HepG2 (cell line): ENCODE results near the gene ZBTB22. TPM values are rescaled to one million over a fixed set of nuclear protein-coding genes. Genes with fewer than 3 reads are reported as not detected.

Experiments used
- CHCHD3 ChIP-seq: sonication (generic); formaldehyde crosslinking; IDR thresholded peaks from 2 replicates; pipeline ENCODE4 v1.8.0; 2022; ENCODE audit warnings: mild to moderate bottlenecking, missing genetic modification reagents, moderate library complexity
- EP300 ChIP-seq, 3 experiments: sonication (generic) in 1 of 3; formaldehyde crosslinking in 1 of 3; IDR thresholded peaks; 2 replicates each; pipeline versions ENCODE4 v1.5.1 to v1.6.1; 2011 to 2020; ENCODE audit warnings: low read depth in 2 of 3, low read length in 2 of 3, borderline replicate concordance in 1 of 3, improper control_type of control experiment in 1 of 3, mild to moderate bottlenecking in 1 of 3, missing genetic modification reagents in 1 of 3, moderate library complexity in 1 of 3
- FOXO1 ChIP-seq: sonication (generic); formaldehyde crosslinking; IDR thresholded peaks from 2 replicates; pipeline ENCODE4 v1.4.0; 2020; ENCODE audit warnings: missing genetic modification reagents
- HDAC1 ChIP-seq: sonication (generic); formaldehyde crosslinking; IDR thresholded peaks from 2 replicates; pipeline ENCODE4 v1.5.1; 2020; ENCODE audit warnings: mild to moderate bottlenecking, missing genetic modification reagents
- HNRNPK ChIP-seq: fragments of 200-400 bp; formaldehyde crosslinking; IDR thresholded peaks from 2 replicates; pipeline ENCODE4 v1.6.1; 2018; ENCODE audit warnings: low read length, low read depth, moderate library complexity, mild to moderate bottlenecking; ENCODE audit not compliant: poor library complexity, severe bottlenecking
- HOXA5 ChIP-seq: sonication (generic); formaldehyde crosslinking; IDR thresholded peaks from 2 replicates; pipeline ENCODE4 v1.4.0; 2020; ENCODE audit warnings: missing genetic modification reagents
- MEIS2 ChIP-seq: sonication (generic); formaldehyde crosslinking; IDR thresholded peaks from 2 replicates; pipeline ENCODE4 v1.9.0; 2021; ENCODE audit warnings: mild to moderate bottlenecking, missing genetic modification reagents
- NAIF1 ChIP-seq: sonication (generic); formaldehyde crosslinking; IDR thresholded peaks from 2 replicates; pipeline ENCODE4 v1.5.0; 2020; ENCODE audit warnings: mild to moderate bottlenecking, missing genetic modification reagents, borderline replicate concordance
- SMARCE1 ChIP-seq: fragments of 450-650 bp; IDR thresholded peaks from 2 replicates; pipeline ENCODE4 v1.6.1; 2017; ENCODE audit warnings: borderline replicate concordance
- SOX6 ChIP-seq, 2 experiments: fragments of 450-650 bp in 1 of 2; sonication (generic) in 1 of 2; formaldehyde crosslinking in 1 of 2; IDR thresholded peaks; 2 replicates each; pipeline versions ENCODE4 v1.4.0 to v1.6.1; 2017 to 2020; ENCODE audit warnings: antibody characterized with exemption in 1 of 2, mild to moderate bottlenecking in 1 of 2, missing genetic modification reagents in 1 of 2
- TCF12 ChIP-seq, 2 experiments: fragments of 450-650 bp in 1 of 2; sonication (generic) in 1 of 2; formaldehyde crosslinking in 1 of 2; IDR thresholded peaks; 2 replicates each; pipeline versions ENCODE4 v1.6.1 to v1.8.0; 2017 to 2022; ENCODE audit warnings: antibody characterized with exemption in 1 of 2, mild to moderate bottlenecking in 1 of 2, missing genetic modification reagents in 1 of 2, moderate library complexity in 1 of 2
- TCF7 ChIP-seq: sonication (generic); IDR thresholded peaks from 2 replicates; pipeline ENCODE4 v1.6.1; 2016; ENCODE audit warnings: antibody characterized with exemption, low read depth
- ZKSCAN5 ChIP-seq: sonication (generic); formaldehyde crosslinking; IDR thresholded peaks from 2 replicates; pipeline ENCODE4 v1.5.1; 2020; ENCODE audit warnings: mild to moderate bottlenecking, missing genetic modification reagents
- ZNF17 ChIP-seq: sonication (generic); formaldehyde crosslinking; IDR thresholded peaks from 2 replicates; pipeline ENCODE4 v1.5.0; 2020; ENCODE audit warnings: mild to moderate bottlenecking, missing genetic modification reagents
- ZNF44 ChIP-seq: sonication (generic); formaldehyde crosslinking; IDR thresholded peaks from 2 replicates; pipeline ENCODE4 v1.5.1; 2020; ENCODE audit warnings: mild to moderate bottlenecking, missing genetic modification reagents
- polyA plus RNA-seq, 8 experiments: library from polyadenylated mRNA; depleted of rRNA in 3 of 8; stranded (reverse) in 7 of 8; unstranded in 1 of 8; fragments of >200 nt; fragmentation: Illumina TruSeq in 4 of 8; extraction: Trizol in 4 of 8; gene quantifications; 2 replicates each; pipeline versions ENCODE4 v1.2.1 to v1.2.3, GENCODE V29; 2011 to 2016; ENCODE audit warnings: low read depth in 4 of 8, missing spikeins in 1 of 8, mixed read lengths in 1 of 8; ENCODE audit not compliant: insufficient read depth in 1 of 8
- total RNA-seq, 5 experiments: library from RNA; depleted of rRNA; stranded (reverse); fragments of >200 nt; fragmentation: Illumina TruSeq; extraction: Trizol; gene quantifications; 2 replicates each; pipeline ENCODE4 v1.2.3, GENCODE V29; 2016; ENCODE audit warnings: low read depth in 1 of 5
- TF ChIP-seq, protein P1 (sequence below): sonication (generic); formaldehyde crosslinking; IDR thresholded peaks from 2 replicates; pipeline ENCODE4 v1.5.0; 2020; ENCODE audit warnings: missing genetic modification reagents
- TF ChIP-seq, protein P2 (sequence below): sonication (generic); formaldehyde crosslinking; IDR thresholded peaks from 2 replicates; pipeline ENCODE4 v1.5.1; 2020; ENCODE audit warnings: missing genetic modification reagents, mild to moderate bottlenecking, borderline replicate concordance
- TF ChIP-seq, protein P3 (sequence below): sonication (generic); formaldehyde crosslinking; IDR thresholded peaks from 2 replicates; pipeline ENCODE4 v1.4.0; 2020; ENCODE audit warnings: missing genetic modification reagents, borderline replicate concordance
- TF ChIP-seq, protein P4 (sequence below): sonication (generic); formaldehyde crosslinking; IDR thresholded peaks from 2 replicates; pipeline ENCODE4 v1.8.1; 2023; ENCODE audit warnings: mild to moderate bottlenecking, missing genetic modification reagents
- TF ChIP-seq, protein P5 (sequence below): sonication (generic); formaldehyde crosslinking; conservative IDR thresholded peaks from 2 replicates; pipeline ENCODE4 v1.4.0; 2020; ENCODE audit warnings: mild to moderate bottlenecking, missing genetic modification reagents, moderate library complexity

The ZBTB22 gene
- total and polyA plus RNA-seq, 2 of the 13 experiments (the other 11 are each of a cell fraction or from before 2014, with no cell fraction given), result 8.0 to 10.6 TPM

DNA sequence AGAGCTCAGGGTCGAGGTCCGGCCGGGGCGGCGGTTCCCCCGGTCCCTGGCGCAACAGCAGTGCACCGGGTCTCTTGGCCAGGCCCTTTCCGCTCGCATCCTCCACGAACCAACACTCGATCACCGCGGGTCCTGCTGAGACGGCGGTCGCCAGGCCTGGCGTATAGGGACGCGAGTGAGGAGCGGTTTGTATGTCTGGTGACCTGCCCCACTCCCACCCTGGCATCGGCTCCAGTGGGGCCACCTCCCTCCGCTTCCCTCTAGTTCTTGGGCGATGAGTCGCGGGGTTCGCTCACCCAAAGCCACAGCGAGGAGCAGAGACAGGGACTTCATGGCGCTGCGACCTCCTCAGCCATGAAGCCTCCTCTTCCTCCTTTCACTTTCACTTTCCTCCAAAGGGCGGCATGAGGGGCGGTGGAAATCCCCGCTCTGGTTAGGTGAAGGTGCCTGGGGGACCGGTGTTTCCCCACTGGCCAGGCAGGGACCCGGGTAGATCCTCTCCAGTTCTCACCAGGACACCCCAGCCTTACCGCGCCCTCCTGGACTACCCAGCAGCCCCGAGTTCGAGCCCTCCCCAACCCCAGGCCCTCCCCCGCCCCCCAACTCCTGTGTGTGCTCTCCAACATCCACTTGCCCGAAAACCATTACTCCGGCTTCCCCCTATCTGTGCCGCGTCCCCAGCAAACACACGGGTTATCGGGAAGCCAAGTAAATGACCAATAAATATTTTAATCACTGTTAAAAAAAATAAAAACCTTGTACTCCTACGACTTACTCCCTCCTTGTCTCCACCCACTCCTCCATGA lies 3.6 kb downstream of the ZBTB22 start, which contains the start of gene TAPBP (continued):
- TF ChIP-seq ZNF44 (CRISPR knock-in tag) (no peak; the same call in 1 of the 2 replicates), TCF12 (IDR thresholded peaks at IDR 0.05) (no peak), TCF12 (CRISPR knock-in tag; IDR thresholded peaks at IDR 0.05) (no peak), SOX6 (IDR thresholded peaks at IDR 0.05) (no peak), SOX6 (CRISPR knock-in tag; IDR thresholded peaks at IDR 0.05) (peak; percentile 33), CHCHD3 (CRISPR knock-in tag) (0 out of 2 replicates have a peak, but pooled peaks have one; percentile 53), ZKSCAN5 (CRISPR knock-in tag) (no peak), SMARCE1 (no peak), ZNF17 (CRISPR knock-in tag) (no peak), EP300 (IDR thresholded peaks at IDR 0.05; ENCODE audit: low read depth in 2 of 2, low read length in 2 of 2) (no peak), EP300 (CRISPR knock-in tag; IDR thresholded peaks at IDR 0.05; ENCODE audit: borderline replicate concordance) (no peak), HNRNPK (no peak), TCF7 (no peak), HOXA5 (CRISPR knock-in tag) (no peak), MEIS2 (CRISPR knock-in tag) (peak; percentile 54; the same call in 1 of the 2 replicates), NAIF1 (CRISPR knock-in tag) (no peak), FOXO1 (CRISPR knock-in tag) (0 out of 2 replicates have a peak, but pooled peaks have one; percentile 6), HDAC1 (peak; percentile 74)
- TF ChIP-seq, protein P1, sequence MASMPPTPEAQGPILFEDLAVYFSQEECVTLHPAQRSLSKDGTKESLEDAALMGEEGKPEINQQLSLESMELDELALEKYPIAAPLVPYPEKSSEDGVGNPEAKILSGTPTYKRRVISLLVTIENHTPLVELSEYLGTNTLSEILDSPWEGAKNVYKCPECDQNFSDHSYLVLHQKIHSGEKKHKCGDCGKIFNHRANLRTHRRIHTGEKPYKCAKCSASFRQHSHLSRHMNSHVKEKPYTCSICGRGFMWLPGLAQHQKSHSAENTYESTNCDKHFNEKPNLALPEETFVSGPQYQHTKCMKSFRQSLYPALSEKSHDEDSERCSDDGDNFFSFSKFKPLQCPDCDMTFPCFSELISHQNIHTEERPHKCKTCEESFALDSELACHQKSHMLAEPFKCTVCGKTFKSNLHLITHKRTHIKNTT (CRISPR knock-in tag), result no peak
- TF ChIP-seq, protein P2, sequence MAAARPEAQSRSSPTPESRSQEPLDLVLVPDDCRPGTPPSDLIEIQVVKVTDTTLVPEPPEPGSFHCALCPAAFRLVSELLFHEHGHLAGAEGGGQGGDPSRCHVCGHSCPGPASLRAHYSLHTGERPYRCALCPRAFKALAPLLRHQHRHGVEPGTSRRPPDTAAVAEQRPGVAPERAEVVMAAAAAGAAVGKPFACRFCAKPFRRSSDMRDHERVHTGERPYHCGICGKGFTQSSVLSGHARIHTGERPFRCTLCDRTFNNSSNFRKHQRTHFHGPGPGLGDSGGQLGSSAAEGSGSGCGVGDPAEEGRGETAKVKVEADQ, result no peak; the same call in 1 of the 2 replicates
- TF ChIP-seq, protein P3, sequence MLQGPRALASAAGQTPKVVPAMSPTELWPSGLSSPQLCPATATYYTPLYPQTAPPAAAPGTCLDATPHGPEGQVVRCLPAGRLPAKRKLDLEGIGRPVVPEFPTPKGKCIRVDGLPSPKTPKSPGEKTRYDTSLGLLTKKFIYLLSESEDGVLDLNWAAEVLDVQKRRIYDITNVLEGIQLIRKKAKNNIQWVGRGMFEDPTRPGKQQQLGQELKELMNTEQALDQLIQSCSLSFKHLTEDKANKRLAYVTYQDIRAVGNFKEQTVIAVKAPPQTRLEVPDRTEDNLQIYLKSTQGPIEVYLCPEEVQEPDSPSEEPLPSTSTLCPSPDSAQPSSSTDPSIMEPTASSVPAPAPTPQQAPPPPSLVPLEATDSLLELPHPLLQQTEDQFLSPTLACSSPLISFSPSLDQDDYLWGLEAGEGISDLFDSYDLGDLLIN, result no peak
- TF ChIP-seq, protein P4, sequence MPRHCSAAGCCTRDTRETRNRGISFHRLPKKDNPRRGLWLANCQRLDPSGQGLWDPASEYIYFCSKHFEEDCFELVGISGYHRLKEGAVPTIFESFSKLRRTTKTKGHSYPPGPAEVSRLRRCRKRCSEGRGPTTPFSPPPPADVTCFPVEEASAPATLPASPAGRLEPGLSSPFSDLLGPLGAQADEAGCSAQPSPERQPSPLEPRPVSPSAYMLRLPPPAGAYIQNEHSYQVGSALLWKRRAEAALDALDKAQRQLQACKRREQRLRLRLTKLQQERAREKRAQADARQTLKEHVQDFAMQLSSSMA, result no peak
- TF ChIP-seq, protein P5, sequence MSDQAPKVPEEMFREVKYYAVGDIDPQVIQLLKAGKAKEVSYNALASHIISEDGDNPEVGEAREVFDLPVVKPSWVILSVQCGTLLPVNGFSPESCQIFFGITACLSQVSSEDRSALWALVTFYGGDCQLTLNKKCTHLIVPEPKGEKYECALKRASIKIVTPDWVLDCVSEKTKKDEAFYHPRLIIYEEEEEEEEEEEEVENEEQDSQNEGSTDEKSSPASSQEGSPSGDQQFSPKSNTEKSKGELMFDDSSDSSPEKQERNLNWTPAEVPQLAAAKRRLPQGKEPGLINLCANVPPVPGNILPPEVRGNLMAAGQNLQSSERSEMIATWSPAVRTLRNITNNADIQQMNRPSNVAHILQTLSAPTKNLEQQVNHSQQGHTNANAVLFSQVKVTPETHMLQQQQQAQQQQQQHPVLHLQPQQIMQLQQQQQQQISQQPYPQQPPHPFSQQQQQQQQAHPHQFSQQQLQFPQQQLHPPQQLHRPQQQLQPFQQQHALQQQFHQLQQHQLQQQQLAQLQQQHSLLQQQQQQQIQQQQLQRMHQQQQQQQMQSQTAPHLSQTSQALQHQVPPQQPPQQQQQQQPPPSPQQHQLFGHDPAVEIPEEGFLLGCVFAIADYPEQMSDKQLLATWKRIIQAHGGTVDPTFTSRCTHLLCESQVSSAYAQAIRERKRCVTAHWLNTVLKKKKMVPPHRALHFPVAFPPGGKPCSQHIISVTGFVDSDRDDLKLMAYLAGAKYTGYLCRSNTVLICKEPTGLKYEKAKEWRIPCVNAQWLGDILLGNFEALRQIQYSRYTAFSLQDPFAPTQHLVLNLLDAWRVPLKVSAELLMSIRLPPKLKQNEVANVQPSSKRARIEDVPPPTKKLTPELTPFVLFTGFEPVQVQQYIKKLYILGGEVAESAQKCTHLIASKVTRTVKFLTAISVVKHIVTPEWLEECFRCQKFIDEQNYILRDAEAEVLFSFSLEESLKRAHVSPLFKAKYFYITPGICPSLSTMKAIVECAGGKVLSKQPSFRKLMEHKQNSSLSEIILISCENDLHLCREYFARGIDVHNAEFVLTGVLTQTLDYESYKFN (CRISPR knock-in tag), result 0 out of 2 replicates have a peak, but pooled peaks have one; percentile 20
